GM12892 (cell line): Measurements from ENCODE around the gene MAT2A.

ENCODE experiments used
- POLR2A ChIP-seq: IDR thresholded peaks from 2 replicates; pipeline ENCODE4 v1.6.1; 2011; ENCODE audit warnings: low read depth, low read length, control low read depth
- POLR2AphosphoS5 ChIP-seq: IDR thresholded peaks from 2 replicates; pipeline ENCODE4 v1.6.1; 2011; ENCODE audit warnings: low read depth, low read length, control low read depth
- TAF1 ChIP-seq: IDR thresholded peaks from 2 replicates; pipeline ENCODE4 v1.6.1; 2011; ENCODE audit warnings: low read depth, mild to moderate bottlenecking, control low read depth, low read length, borderline replicate concordance

DNA sequence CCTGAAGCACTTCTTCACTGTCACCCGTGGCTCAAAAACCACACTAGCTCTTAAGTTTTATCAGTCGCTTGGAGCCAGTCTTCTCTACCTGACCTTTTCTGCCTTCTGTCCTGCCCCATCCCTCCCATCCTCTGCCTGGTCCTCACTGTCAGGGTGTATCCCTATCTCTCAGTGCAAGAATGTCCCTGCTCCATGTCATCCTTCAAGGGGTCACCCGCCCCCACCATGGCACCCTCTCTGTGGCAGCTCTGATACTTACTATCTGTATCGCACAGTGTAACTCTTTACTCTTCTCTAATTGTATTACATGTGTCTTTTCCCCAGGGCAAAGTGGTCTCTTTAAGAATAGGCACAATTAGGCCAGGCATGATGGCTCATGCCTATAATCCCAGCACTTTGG is 49.7 kb downstream of the MAT2A start:
- TF ChIP-seq POLR2A (no peak), POLR2AphosphoS5 (no peak), TAF1 (no peak)
